ENCODE results near the gene UGT1A5.
"Not testable (repeated sequence)": the region's sequence is repeated elsewhere in the genome, so short reads cannot be mapped to it uniquely, and the experiment has no call there.

Gene UGT1A5

DNA sequence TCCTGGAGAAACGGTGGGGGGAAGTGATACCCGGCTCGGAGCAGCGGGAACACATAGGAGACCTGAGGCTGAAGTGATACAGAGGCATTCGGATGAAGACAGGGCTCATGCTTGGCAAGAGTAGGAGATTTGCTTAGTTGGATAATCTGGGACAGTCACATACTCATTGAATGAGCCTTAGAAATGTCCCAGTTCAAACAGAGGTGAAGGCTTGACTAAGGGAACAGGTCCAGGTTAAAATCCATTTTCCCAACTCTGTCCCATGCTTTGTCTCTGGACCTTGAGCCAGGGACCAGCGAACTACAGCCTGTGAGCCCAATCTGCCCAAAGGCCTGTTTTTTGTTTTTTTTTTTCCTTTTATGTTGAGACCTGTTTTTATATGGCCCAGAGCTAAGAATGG is 18.7 kb upstream of the UGT1A5 start:
- no peak for DNase-seq (ENCODE audit: low read depth in 2 of 2)

DNA sequence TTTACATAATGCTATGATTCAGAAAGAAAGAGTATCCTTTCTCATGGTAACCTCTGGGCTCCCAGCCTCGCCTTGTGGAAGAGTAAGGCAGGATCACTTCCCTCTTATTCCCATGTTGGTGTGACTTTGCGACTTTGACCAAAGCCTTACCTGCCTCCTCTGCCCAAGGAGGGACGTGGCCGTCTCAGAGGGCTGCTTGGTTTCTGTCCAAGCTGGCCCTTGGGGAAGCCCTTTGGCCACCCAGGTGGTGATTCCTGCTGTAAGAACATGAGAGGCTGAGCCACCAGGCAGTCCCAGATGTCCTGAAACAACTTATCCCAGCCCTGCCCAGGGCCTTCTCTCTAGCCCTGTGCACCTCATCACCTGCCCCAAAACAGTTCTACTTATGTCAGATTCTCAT is 14.0 kb upstream of the UGT1A5 start:
- DNase-seq (ENCODE audit: low read depth in 2 of 2), result no peak

DNA sequence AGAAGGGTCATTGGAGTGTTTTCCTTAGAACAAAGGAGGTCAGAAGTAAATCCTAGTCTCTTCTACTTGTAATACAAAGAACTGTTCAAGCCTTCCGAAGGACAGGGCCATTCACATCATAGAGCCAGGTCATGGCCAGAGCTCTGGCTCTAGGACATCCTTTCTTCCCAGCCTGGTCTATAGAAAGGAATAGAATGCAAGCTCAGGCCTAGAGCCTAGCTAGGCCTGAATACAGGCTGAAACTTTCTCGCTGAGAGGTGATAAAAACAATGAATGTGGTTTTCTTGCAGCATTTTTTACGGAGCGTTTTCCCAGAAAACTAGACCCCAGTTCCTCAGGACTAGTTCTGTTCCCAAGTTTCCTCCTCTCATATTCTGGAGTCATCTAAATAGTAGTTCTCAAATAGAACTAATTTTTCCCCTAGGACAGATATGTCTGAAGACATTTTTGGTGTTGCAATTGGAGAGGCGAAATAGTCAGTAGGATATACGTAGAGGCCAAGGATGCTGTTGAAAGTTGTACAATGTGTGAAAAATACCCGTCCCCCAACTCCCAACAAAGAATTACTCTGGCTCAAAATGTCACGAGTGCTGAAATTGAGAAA is 13.2 kb upstream of the UGT1A5 start:
- no peak for DNase-seq (ENCODE audit: low read depth in 2 of 2)

DNA sequence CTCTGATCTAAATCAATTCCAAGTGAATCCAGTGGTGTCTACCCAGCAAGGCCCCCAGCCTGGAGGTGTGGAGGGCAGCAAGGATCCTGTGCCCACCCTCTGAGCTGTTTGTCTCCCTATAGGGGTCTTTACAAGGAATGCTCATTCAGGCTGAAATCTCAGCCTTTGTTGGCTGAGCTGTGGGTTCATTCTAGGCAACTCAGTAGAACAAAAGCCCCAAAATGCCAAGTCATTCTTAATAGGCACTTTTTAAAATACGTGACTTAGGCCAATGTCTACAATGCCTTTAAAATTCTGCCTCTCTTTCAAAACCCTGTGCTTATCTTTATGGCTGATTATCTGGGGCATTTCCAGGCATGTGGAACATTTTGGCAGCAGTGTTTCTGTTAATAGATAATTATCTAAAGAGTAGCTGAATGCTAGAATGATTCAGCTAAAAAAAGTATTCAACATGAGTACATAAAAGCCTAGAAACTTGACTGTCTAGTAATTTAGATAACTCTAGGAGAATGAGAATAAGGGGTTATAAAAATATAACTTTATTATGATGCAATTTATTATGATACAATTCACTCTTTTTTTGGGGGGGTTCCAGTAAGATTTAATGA is 12.6 kb upstream of the UGT1A5 start:
- DNase-seq (ENCODE audit: low read depth in 2 of 2), result no peak

DNA sequence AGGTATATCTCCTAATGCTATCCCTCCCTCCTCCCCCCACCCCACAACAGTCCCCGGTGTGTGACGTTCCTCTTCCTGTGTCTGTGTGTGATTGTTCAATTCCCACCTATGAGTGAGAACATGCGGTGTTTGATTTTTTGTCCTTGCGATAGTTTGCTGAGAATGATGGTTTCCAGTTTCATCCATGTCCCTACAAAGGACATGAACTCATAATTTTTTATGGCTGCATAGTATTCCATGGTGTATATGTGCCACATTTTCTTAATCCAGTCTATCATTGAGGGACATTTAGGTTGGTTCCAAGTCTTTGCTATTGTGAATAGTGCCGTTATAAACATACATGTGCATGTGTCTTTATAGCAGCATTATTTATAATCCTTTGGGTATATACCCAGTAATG is 11.9 kb upstream of the UGT1A5 start:
- DNase-seq (ENCODE audit: low read depth in 2 of 2), result not testable (repeated sequence)

DNA sequence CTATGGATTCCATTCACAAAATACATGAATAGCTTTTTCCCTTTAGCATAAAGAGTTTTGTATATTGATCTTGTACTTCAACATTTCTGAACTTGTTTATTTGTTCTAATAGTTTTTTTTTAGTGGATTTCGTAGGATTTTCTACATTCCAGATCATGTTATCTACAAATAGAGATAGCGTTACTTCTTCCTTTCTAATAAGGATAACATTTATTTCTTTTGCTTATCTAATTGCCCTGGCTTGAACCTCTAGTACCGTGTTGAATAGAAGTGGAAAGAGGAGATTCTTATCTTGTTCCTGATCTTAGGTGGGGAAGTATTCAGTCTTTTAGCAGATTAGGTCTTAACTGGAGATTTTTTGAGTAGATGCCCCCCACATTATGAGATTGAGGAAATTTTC is 10.5 kb upstream of the UGT1A5 start:
- DNase-seq (ENCODE audit: low read depth in 2 of 2), result no peak

DNA sequence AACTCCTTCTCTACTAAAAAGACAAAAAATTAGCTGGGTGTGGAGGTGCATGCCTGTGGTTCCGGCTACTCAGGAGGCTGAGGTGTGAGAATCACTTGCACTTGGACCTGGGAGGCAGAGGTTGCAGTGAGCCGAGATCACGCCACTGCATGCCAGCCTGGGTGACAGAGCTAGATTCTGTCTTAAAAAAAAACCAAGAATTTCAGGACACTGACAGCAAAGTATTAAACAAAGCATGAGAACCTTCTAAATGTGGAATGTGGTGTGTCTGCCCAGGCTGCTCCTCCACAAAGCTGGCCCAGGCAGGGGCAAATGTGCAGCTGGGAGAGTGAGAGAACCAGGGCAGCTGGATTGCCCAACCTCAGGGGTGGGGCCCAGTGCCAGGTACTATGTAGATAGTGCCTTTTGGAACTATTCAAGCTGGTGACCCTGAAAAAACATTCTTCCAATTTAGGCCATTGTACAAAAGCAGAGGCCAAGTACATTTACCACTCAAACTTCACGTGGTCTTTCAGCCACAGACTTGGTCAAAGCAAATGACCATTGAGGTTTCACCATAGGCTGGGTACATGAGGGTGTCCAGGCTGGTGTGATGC is 6.7 kb upstream of the UGT1A5 start:
- DNase-seq (ENCODE audit: low read depth in 2 of 2), result no peak

DNA sequence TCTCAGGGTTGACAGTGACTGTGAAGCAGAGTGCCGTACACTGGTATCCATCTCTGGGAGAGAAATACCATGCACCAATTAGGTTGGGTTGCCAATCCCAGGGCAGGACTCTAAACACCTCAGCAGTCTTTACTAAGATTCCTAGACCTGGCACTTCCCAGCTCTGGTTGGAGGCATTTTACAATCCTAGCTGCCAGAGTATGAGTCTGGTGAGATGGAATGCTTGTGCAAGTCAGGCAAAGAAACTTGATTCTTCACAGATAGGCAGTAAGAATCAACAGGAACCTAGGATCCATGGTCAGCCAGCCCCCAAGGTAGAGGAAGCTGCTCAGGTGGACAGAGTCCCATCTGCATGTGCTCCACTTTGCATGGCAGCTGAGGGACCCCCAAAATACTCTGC is 6.0 kb upstream of the UGT1A5 start:
- no peak for DNase-seq (ENCODE audit: low read depth in 2 of 2)

DNA sequence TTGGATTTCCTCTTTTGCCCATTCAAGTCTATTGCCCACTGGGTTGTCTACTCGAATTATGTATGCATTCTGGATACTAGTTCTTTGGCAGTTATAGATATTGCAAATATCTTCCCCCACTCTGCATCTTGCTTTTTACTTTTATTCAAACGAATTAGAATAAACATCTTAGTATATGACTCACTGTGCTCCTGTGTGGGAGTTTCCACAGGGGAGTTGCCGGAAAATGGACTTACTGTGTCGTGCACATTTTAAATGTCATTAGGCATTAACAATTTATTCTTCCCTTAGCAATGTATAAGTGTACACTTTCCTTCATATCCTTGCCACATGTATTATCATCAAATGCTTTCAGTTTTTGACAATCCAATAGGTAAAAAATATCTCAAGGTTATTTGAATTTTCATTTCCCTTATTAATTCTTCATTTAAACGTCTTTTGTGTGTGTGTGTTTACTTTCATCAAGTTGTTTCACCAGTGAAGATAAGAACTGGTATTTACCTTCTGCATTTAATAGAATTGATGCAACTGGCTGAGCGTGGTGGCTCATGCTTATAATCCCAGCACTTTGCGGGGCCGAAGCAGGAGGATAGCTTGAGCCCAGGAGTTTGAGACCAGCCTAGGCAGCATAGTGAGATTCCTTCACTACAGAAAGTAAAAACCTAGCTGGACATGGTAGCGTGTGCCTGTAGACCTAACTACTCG is 4.6 kb upstream of the UGT1A5 start:
- no peak for DNase-seq (ENCODE audit: low read depth in 2 of 2)

DNA sequence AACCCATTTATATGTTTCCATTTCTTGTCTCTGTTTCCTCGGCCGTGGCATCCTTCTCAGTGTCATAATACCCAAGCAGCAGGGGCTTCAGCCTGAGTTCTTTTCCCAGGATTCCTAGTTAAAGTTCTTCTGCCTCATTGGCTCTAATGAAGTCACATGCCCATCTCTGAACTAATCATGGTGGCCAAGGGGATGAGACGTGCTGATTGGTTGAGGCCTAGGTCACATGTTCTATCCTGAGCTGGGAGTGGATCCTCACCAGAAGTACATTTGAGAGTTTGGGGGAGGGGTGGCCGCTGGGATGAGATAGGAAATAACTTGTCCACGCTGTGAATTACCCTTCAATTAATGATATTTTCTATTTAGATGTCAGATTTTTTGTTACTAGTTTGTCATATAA is 3.8 kb upstream of the UGT1A5 start:
- DNase-seq (ENCODE audit: low read depth in 2 of 2), result no peak

DNA sequence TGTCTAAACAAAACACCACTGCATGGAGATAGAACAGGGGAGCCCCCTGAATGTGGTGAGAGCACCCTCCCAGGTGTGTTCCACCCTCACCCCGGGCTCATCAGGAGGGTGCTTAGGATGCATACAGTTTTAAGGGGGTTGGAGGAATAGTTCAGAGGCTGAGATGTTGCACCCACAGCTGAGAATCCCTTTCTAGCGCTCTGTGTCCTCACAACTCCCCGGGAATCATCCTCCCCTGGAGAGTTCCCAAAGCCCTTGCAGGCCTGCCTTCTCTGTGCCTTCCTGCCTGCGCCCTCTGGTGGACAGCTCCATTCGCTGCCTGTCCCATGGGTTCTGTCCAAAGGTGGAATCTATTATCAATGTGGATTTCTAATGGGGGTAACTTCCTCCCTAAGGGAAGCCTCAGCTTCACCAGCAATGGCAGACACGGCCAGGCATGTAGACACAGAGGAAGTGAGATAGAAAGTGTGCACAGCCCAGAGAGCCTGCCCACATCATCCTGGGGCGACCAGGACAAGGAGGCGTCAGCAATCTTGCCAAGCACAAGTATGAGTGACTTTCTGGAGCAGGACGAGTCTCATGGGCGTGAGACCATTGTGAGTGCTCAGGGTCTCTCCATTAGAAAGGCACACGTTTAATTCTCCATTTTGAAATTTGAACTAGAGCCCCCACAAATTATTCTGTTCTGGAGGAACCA is 1.2 kb upstream of the UGT1A5 start:
- DNase-seq (ENCODE audit: low read depth in 2 of 2), result peak; percentile 15 to 36

DNA sequence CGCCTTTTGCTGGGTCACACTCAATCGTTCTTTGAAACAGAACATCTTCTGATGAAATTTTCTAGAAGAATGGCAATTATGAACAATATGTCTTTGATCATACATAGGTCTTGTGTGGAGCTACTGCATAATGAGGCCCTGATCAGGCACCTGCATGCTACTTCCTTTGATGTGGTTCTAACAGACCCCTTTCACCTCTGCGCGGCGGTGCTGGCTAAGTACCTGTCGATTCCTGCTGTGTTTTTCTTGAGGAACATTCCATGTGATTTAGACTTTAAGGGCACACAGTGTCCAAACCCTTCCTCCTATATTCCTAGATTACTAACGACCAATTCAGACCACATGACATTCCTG is 532 bp downstream of the UGT1A5 start:
- DNase-seq (ENCODE audit: low read depth in 2 of 2), result no peak

DNA sequence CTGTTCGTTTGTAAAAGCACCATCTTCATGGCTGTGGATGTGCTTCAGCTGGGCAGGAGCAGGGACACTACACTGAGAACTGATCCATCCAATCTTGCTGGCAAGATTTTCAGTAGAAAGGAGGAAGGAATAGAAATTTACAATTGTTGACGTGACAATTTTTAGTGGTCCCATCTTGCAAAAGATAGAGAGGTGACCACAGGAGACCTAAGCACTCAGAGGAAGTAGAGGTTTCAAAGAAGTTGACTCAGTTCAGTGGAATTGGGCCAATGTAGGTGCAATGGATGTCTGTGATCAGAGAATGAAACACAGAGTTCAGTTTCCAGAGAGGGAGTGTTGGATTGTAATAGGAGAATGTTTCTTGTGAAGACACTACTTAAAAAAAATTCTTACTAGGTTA is 1.4 kb downstream of the UGT1A5 start:
- DNase-seq (ENCODE audit: low read depth in 2 of 2), result no peak

DNA sequence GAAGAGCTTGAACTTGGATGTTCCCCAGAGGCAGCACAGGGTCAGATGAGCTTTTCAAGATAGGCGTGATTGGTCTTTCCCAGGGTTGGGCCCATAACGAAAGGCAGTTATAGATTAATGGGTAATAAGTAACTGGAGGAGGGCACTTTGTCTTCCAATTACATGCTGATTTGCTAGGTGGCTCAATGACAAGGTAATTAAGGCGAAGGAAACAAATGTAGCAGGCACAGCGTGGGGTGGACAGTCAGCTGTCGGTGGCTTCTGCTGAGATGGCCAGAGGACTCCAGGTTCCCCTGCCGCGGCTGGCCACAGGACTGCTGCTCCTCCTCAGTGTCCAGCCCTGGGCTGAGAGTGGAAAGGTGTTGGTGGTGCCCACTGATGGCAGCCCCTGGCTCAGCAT is 5.8 kb downstream of the UGT1A5 start, which contains the start of gene UGT1A4:
Gene UGT1A4 (plus strand): TSS at position 185 of the 400 bp plus-strand sequence. CDS start 85 bp downstream, at position 270.
- DNase-seq (ENCODE audit: low read depth in 2 of 2), result no peak

DNA sequence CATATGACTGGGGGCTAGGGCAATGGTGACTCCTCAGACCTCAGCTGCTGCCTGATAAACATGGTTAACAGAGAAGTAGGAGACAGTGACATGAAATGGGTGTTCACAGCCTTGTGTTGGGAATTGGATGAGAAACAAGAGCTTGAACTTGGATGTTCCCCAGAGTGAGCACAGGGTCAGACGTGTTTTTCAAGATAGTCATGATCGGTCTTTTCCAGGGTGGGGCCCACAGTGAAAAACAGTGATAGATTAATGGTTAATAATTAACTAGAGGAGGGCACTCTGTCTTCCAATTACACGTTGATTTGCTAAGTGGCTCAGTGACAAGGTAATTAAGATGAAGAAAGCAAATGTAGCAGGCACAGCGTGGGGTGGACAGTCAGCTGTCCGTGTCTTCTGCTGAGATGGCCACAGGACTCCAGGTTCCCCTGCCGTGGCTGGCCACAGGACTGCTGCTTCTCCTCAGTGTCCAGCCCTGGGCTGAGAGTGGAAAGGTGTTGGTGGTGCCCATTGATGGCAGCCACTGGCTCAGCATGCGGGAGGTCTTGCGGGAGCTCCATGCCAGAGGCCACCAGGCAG is 16.1 kb downstream of the UGT1A5 start, which contains the start of gene UGT1A3:
Gene UGT1A3 (plus strand): TSS at position 320 of the 579 bp plus-strand sequence. CDS start 85 bp downstream, at position 405.
- no peak for DNase-seq (ENCODE audit: low read depth in 2 of 2)

DNA sequence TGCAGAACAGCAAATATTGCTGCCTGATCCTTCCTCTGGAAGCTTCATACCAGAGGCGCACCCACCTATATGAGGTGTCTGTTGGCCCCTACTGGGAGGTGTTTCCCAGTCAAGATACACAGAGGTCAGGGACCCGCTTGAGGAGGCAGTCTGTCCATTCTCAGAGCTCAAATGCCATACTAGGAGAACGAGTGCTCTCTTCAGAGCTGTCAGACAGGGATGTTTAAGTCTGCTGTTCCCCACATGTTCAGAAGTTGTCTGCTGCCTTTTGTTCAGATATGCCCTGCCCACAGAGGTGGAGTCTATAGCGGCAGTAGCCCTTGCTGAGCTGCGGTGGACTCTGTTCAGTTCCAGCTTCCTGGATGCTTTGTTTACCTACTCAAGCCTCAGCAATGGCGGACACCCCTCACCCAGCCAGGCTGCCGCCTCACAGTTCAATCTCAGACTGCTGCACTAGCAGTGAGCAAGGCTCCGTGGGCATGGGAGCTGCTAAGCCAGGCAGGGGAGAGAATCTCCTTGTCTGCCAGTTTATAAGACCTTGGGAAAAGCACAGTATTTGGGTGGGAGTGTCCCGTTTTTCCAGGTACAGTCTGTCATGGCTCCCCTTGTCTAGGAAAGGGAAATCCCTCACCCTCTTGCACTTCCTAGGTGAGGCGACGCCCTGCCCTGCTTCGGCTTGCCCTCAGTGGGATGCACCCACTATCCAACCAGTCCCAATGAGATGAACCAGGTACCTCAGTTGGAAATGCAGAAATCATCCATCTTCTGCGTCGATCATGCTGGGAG is 24.4 kb downstream of the UGT1A5 start:
- DNase-seq (ENCODE audit: low read depth in 2 of 2), result not testable (repeated sequence)

DNA sequence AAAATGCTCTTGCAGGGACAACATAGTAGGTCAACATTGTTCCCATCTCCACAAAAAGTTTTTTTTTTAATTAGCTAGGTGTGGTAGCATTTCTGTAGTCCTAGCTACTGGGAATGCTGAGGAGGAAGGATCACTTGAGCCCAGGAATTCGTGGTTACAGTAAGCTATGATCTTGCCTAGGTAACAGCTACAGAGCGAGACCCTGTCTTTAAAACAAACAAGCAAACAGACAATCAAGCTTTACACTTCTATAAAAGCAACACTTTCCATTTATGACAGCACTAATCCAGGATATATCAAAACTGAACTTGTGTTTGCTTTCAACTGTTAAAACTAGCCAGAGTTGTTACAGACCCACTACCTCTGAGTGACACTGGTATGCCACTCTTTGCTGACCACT is 28.2 kb downstream of the UGT1A5 start:
- no peak for DNase-seq (ENCODE audit: low read depth in 2 of 2)

DNA sequence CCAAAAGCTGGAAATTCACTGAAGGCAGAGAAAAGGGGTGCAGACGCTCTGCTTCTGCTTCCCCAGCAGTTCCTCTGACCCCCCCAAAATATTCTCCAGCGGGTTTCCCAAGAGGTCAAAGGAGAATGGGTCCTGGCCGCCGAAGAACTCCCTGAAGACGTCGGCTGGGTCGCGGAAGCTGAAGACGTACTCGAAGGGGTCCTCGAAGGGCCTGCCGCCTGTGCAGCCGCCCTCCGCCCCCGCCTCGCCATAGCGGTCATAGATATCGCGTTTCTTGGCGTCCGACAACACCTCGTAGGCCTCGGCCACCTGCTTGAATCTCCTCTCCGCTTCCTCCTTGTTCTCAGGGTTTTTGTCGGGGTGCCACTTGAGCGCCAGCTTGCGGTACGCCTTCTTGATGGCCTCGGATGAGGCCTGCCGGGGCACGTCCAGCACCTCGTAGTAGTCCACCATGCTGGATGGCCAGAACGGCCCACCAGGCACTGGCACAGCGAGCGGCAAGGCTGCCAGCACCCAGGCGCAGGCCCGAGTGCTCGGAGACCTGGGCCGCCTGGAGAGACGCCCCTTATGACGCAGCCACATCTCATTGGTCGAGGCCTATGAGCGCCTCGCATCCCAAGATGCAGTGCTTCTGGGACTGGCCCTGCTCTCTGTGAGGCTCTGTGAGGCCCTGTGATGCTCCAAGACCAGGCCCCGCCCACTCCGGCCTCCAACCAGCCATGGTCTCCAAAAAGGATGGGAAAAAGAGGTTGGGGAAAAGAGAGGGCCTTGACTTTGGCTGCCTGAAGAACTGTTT is 31.0 kb downstream of the UGT1A5 start:
- no peak for DNase-seq (ENCODE audit: low read depth in 2 of 2)

DNA sequence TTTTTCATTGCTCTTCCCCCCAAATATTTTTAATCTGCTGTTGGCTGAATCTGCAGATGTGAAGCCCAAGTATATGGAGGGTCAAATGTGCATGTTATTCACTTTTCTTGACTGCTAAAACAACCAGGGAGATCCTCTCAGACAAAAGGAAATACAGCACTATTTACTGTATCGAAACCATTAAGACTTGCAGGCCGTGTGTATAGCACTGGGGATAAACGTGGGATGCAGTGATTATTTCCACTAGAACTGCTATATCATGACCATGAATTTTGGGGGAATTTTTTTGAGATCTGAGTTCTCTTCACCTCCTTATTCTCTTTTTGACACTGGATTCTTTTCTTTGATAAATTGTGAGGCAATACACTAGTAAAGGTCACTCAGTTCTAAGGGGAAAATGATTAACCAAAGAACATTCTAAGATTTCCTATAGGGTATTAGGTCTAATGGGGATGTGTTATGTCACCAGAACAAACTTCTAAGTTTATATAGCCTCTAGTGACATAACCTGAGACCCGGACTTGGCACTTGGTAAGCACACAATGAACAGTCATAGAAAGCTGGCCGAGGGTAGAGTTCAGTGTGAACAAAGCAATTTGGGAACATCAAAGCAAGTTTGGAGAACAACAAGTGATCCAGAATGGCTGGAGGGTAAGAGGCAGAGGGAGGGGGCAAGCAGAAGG is 32.5 kb downstream of the UGT1A5 start:
- DNase-seq (ENCODE audit: low read depth in 2 of 2), result no peak

DNA sequence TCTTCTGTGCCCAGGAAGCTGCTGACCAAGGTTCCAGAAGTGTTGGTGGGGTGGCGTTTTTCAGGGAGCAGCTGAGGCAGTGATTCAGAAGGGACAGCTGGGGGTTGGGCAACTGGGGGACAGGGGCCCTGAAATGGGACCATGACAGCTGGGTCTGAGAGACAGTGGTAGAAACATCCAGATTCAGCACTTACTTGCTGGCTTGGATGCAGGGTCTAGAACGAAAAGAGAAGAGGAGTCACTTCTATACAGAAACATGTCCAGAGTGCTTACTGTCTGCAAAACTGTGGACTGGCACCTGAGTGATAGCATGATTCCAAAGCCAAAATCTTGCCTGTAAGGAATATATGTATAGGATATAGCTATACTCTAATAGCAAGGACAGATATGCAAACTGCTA is 33.1 kb downstream of the UGT1A5 start:
- not testable (repeated sequence) for DNase-seq (ENCODE audit: low read depth in 2 of 2)
